GM12891 (cell line): ENCODE results near the gene CALM3.

Experiments used
- POLR2A ChIP-seq: IDR thresholded peaks from 2 replicates; pipeline ENCODE4 v1.6.1; 2011; ENCODE audit warnings: low read depth, low read length, control low read depth
- POLR2AphosphoS5 ChIP-seq: IDR thresholded peaks from 2 replicates; pipeline ENCODE4 v1.6.1; 2011; ENCODE audit warnings: low read depth, low read length, control low read depth
- SPI1 ChIP-seq: IDR thresholded peaks from 2 replicates; pipeline ENCODE4 v1.6.1; 2011; ENCODE audit warnings: low read depth, low read length, control low read depth

DNA sequence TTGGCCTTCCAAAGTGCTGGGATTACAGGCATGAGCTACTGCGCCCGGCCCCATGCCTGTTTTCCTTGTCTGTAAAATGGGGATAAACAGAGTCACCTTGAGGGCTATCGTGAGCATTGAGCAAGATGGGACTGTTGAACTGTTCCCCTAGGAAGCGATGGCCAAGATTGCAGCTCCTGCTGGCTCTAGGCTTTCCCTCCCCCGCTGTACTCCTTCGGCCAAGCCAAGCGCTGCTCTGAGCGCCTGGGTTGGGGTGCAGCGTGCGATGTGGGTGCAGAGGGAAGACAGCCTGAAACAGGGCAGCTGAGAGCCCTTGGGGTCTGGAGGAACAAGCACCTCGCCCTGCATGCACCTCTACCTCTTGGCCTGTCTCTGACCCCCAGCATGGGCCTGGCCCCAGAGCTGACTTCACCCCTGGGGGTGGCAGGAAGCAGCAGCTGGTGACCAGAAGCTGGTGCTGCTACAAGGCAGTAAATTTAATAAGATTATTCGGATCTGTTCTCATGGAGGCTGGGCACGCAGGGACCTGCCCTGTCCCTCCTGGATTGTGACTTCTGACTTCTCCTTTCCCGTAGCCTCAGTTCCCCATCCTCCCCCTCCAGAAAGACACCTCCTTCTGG, 29.6 kb downstream of the CALM3 start:
- TF ChIP-seq POLR2AphosphoS5 (no peak), POLR2A (no peak), SPI1 (no peak)
